GM21515 (cell line): ENCODE results near the gene RNF212.

Experiments
- ATAC-seq: cut with Tn5 transposase; IDR thresholded peaks from one replicate; pipeline ENCODE4 v1.9.1; 2021; ENCODE audit not compliant: unreplicated experiment

RNF212 gene

DNA sequence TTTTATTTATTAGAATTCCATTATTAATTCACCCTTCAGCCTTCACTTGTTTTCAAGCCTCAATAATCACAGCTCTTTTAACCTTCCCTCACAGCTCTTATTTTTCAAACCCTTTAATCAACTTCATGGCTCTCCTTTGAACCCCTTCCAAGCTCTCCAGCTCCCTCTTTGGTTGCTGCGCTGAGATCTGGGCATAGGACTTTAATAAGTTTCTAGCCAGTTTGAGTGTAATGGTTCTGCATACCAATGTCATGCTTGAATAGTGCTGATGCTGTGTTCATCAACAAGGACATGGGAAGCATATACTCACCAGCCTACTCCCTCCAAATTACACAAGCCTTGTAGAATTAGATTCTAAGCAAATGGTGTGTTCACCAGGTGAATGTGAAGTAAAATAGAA, 3.5 kb upstream of the RNF212 start:
- no peak for ATAC-seq

DNA sequence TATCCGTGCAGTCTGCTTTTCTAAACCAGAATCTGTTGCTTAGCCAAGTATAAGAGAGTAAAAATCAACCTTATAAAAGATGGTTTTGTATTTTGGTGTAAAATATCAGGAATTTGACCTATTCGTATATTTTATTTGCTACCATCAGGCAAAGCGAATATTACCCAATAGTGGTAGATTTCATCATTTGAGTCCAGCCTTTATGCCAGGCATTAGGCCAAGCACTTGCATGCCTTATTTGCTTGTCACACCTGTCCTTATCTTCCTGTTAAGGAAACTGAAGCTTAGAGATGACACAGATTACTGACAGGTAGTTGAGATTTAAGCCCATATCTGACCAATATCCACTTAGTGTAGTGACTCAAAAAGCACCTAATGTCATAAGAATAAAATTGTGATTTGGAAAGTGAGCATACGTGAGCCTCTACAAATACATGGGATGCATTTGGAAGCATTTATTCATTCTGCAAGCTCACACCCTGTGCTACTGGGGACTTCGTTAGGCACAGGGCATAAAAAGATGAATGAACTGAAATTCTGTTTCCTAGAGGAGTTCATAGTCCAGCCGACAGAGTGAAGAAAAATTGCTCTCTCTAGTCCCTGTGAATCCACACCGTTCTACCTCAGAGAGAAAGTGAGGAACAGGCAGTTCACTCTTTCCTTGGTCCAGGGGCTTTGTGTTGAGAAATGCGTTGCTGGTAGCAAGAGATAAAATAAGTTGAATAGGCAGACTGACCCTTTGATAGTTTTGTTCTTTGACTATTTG, 2.3 kb upstream of the RNF212 start:
- no peak for ATAC-seq

DNA sequence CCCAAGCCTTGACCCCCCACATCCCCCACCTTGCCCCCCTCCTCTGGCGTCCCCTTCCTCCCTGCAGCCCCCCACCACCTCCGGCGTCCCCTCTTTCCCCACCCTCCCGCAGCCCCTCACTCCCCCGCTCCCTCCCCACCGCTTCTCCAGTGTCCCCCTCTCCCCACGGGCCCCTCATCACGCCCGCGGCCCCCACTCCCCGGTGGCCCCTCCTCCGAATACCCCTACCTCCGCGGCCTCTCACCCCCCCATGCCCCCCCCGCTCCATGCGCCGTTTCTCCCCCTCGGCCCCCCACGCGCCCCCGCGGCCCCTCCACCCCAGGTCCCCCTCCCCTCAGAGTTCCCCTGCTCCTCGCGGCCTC, 562 bp downstream of the RNF212 start:
- no peak for ATAC-seq

DNA sequence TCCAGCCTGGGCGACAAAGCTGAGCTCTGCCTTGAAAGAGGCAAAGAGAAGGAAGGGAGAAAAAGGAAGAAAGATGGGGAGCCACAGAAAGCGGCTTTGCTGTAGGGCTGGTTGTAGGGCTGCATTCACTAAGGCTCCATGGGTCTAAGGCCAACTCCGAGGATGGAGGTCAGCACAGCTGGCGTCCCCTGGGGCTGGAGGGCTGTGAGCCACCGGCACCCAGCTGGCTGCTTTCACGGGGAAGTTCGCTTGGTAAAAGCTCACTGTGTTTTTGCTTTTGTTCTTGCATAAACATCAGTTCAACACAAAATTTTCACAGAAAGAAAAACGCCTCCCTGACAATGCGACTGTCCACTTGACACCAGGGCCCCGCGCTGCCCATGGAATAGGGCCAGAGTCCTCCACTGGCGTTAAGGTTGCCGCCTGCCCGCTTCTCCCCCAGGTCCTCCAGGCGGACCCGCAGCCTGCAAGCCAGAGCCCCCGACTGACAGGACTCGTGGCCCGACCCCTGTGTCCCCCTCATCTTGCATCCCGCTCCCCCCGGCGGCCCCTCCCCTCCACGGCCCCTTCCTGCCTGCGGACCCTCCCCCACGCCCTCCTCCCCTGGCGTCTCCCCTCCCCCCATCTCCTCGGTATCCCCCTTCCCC, 1.1 kb downstream of the RNF212 start:
- no peak for ATAC-seq

DNA sequence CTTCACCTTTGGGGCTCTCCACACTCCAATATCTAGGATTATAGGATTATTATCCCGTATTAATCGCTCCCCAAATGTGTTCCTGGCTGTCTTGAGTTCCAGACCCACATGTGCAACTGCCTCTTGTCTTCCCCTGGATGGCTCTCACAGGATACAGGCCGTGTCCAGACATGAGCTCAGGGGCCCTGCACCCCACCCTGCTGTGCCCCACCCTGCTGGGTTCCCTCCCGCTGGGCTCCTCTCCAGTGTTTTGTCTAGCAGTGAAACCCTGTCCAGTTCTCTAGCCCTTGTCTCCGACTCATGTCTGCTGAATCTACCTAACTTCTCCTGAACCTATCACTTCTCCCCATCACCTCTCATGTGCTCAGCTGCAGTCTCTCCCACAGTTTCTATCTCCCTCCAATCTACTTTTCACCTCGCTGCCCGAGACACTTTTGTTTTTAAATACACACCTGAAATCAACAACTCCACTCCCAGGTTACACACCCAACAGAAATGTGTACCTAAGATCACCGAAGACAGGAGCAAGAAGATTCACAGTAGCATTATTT, 2.0 kb downstream of the RNF212 start:
- ATAC-seq = no peak

DNA sequence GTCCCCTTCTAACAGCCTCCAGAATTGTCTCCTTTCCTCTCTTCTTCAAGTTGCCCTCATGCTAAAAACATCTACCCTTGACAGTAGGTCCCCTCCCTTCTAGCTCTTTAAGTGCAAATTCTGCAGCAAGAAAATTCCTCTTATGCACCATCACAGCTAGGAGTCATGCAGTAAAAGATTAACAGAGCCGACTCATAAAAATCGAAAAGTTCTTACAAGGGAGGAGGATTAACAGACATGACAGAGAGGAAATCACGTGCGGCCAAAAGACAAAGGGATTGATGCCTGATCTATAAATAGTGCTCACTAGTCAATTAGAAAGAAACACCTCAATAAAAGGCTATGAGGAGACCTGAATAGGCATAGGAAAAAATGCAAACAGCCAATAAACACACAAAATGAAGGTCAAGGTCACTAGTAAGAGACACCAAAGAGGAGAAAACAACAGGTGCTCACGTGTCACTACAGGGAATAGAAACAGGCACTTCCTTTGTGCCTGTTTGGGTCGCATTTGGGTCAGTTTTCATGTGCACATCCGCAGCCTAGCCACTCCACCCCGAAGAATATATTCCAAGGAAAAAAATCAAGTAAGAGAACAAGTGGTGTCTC, 3.4 kb downstream of the RNF212 start:
- ATAC-seq = no peak

DNA sequence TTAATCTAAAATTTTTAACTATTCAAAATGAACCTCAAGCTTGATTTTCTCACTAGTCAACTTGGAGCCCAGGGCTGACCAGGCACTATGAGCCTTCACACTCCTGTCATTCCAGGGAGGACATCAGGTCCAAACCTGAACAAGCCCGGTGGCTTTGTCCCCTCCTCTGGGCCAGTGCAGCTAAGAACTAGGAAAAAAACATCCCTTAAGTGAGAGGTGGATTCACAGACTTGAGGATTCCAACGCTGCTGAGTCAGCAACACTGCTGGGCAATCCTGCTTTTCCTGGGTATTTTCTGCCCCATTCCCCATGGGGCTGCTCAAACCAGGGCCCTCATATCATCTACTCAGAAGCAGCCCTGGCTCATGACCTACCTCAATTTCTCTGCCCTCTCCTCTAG, 4.0 kb downstream of the RNF212 start:
- no peak for ATAC-seq

DNA sequence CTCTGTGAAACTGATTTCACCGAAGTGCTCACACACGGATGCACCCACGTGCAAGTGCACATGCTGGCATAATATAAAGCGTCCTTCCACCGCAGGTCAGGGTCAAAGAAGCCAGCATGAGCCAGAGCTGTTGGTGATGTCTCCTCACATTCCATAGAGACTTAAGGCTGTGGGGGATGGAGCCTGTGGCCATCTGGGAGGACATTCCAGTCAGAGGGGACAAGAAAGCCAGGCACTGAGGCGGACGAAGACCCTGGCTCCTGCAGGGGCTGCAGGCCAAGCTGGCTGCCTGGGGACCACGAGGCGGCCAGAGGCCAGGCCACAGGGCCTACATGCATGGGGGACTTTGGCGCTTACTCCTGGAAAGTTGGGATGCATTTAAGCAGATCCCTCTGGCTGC, 7.7 kb downstream of the RNF212 start:
- no peak for ATAC-seq

DNA sequence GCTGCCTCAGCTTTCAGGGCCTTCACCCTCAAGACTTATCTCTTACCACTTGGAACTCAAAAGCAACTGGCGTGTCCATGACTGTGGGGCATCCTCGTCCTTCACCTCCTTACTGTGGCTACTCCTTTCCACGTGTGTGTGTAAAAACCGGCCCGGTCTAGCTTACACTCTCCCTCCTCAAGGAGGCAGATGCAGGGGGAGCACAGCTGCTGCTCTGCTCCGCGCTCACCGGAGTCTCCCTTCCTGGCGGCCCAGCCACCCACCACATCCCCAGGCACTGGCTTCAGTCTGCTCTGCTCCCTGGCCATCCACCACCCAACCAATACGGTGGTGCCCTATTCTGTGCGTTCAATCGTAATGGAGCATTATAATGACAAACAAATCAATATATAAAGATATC, 8.3 kb downstream of the RNF212 start:
- ATAC-seq = no peak

DNA sequence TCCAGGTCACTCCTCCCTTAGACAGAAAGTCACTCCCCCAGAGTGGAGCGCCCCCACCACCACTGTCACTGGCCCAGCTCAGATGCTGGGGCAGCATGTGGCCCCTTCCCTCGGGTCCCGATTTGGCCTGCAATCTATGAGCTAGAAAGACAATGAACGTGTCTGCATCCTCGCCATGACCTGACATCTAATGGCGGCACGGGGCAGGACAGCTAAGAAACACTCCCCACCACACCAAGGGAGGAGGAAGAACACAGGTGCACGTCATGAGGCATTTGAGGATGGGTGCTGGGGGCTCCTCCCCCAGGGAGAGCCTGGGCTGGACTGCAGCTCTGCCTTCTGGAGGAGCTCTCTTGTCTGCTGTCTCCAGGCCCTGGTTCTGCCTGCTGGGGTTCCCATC, 8.7 kb downstream of the RNF212 start:
- ATAC-seq = no peak

DNA sequence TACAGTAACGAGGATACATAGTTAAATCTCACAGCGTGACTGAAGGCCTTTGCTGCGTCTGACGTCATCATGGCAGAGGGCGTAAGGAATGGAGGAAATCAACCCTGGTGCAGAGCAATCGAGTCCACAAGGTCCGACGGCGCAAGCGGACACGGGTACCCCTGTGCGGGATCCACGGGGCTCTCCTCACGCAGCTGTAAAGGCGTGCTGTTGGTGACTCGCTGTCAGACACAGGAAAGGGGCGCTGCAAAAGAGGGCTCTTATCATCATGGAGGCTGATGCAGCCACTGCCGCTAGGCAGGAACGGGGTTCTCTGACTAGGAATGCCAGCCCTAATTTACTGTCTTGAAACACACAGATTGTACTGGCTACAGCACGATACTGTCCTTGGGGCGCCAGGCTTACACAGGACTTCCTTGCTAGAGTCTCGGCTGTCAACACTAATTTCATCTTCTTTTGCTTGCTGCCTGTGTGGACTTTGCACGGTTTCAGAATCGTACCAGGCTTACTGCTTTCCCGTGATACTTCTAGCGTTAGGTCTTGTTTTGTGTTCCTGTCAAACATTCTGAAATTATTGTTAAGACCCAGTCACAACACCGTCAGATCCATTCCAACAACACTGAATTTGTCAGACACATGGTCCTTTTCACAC, 13.6 kb downstream of the RNF212 start:
- no peak for ATAC-seq

DNA sequence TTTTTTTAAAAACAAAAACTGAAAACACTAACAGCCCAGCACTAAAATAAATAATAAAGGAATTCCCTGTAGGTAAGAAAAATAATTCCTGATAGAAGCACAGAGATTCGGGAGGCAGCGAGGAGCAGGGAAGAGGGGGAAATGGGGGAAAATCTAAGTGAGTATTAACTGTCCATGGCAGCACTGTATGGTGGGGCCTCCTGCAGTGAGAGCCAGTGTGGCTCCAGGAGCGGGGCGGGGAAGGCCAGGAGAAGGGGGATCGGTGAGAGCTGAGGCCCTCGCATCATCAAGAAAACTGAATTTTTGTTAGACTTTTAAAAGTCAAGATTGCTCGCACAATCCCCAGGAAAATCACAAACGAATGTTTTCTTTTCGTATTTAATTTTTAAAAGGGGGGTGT, 14.1 kb downstream of the RNF212 start:
- no peak for ATAC-seq

DNA sequence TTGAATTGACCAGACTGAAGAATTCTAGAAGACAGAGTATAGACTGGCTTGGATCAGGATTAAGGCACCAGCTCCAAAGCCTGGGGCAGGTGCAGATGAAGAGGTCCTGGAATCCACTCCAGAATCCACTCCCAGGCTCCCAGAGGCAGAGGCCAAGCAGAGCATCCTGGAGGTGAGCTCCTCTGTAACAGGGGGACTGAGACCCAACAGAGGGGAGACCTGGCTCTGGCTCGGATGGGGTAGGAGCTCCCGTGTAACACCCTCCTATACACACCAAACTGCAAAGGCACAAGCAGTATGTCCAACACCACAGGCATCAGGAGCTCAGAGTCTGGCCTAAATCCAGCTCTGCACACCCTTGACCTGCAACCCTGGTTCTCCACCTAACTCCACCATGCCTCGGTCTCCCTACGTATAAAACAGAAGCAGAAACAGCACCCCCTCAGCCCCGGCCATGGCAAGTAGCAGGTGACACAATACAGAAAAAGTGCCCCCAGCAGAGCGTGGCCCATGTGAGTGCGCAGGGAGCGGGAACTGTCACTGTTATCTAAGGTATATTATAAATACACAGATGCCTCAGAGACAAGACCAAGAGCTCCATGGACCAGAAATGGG, 14.9 kb downstream of the RNF212 start:
- ATAC-seq = no peak

DNA sequence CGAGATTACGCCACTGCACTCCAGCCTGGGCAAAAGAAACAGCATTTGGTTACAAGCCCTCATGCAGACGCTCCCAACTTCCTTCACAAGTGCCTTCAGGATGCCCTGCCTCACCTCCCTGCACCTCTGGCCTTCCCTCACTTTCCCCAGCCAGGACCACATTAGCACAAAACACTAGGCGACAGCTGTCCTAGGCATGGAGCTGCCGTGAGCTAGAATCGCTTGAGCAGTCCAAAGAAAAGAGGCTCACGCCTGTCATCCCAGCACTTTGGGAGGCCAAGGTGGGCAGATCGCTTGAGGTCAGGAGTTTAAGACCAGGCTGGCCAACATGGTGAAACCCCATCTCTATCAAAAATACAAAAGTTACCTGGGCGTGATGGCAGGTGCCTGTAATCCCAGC, 15.8 kb downstream of the RNF212 start:
- ATAC-seq = no peak

DNA sequence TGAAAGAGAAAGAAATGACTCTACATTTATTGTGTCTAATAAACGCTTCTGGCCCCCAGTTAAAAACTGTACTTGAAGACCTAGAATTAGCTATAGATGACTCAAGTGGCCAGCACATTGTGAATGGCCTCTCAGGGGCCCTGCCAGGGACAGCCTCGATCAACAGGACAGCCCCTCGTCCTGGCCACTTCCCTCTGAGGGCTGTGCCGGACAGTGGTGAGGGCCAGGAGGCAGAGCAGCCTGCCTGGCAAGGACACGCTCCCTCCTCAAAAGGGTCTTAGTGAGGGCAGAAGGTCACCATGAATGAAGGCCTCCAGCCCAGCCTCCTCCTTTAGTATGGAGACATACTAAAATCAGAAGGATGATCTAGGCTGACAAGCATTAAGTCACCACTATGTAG, 16.5 kb downstream of the RNF212 start:
- no peak for ATAC-seq

DNA sequence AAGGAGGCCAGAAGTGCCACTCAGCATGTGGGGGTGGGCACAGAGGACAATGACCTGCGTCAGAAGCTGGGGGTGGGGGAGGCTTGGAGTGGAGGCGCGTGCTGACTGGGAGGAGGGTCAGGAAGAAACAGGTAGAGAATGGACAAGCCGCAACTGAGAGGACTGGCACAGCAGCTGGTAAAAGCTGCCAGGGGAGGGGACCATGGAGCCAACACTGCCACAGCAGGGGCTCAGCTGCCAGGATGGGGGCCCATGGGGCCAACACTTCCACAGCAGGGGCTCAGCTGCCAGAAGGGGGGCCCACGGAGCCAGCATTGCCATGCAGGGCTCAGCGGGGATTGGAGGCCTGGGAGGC, 19.1 kb downstream of the RNF212 start:
- no peak for ATAC-seq

DNA sequence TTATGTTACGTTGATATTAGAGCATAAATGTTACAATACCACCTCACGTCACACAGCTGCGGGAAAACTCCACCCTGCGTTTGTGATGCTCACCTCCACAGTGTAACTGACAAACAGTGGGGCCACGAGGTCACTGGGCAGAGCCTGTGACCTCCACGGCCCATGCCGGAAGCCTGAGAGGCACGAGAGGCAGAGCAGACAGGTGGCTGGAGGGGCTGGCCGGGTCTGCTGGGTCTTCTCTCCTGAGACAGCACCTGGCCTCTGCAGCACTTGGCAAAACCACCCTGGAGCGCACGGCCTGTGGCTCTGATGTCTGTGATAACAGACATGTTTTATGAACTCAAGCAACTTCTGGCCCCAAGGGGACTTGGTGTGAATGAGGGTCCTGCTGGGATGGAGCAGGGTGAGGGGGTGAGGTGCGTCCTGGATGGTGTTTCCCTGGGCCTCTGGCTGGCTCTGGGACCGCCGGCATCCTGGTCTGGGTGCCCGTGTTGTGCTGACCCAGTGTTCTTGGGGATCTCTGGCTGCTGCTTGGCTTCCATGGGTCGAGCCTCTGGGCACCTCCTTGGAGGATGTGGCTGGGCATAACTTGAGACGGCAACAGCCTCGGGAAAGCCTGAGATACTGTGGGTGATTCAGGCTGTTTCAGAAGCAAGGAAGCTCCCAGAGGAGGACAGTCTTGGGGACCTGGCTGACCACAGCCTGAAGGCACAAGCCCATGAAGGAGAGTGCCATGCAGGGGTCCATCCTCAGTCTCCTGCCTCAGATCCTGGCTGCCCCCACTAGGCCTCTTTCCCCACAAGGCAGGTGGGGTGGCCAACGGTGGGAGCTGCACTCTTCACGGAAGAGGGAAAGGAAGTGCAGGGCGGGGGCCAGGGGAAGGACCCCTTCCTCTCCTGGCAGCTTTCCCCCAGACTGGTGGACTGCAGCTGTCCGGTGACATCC, 19.7 kb downstream of the RNF212 start:
- no peak for ATAC-seq

DNA sequence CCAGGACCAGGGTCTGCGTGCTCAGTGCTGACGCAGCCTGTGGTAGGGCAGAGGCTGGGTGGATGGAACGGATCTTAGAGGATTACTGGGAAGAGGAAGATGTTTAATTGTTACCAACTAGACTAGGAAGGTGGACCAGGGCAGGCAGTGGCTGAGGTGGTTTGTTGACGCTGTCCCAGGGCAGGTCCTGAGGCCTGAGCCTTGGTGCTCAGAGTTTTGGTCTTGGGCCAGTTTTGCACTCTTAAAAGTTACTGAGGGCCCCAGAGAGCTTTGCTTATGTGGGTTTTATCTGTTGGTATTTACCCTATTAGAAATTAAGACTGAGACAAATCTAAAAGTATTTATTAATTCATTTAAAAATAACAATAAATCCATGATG, 20.4 kb downstream of the RNF212 start:
- ATAC-seq = no peak

DNA sequence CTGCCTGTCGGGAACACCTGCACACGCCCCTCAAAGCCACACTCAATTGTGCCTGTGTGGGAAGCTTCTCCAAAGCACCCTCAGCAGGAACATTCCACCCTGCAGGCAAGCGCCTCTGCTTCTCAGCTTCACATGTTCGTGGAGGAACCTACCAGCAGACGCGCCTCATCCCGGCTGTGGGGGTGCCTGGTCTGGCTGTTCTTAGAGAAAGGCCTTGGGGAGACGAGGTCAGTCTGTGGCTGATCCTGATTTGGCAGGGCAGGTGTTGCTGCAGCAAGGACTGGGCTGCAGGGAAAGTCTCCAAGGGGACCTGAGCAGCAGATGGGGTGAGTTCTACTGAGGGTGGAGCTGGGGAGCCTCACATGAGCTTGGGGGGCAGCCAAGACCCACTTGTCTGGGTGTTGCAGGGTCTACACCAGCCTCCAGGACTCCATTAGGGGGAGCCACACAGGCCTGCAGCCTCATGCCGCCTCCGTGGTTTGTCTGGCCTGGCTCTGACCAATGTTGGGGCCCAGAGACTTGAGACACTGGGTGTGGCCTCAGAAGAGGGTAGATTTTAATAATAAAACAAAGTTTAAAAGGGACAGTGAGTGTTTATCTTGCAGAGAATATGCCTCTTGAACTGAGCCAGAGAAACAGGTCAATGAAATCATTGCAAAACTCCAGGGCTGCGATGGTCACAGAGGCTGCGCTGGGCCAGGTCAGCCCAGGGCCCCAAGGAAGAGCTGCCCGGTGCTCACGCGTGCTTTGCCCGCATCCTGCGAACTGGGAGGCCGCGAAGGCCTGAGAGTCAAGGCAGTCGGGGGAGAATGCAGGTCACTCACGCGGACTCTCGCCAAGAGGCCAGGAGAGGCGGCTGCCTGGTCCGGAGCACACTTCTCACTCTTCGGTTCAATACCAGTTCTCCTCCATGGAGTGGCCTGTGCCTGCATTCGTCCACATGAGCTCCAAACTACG, 21.1 kb downstream of the RNF212 start:
- ATAC-seq = no peak
